ENCODE measurements around the gene BCAS3.

DNA sequence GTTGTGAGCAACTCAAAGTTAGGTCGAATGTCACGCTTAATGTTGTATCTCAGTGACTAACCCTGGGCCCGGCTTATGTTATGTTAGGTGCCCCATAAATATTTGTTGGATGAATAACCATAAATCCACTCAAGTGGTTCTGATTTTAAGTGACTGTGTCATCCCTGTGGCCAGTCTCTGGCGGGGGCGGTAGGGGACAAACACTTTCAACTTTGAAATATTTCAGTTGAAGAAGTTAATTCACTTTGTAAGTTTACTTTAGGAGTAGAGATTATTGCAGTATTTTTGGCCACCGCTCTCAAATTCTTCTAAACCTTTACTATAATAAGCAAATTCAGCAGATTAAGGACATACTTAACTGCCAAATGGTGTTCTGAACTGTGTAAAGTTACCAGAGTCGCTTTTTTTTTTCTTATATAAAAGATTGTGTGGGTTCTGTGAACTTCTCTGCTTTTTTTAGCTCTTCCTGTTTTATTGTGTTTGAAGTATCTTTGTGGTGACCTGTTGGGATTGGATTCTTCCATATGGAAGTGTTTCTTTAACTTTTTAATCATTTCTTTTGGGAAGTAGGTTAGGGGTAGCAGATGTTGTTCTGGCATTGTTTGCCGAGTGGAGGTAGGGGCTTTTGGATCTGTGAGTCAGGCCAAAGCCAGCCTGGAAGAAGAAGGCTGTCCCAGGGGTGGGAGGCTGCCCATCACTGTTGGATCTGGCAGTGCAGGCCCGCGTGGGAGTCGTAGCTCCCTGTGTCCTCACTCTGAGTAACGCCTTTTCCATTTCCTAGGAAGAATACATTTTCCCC is 660.5 kb downstream of the BCAS3 start:
- TF ChIP-seq, protein P1, sequence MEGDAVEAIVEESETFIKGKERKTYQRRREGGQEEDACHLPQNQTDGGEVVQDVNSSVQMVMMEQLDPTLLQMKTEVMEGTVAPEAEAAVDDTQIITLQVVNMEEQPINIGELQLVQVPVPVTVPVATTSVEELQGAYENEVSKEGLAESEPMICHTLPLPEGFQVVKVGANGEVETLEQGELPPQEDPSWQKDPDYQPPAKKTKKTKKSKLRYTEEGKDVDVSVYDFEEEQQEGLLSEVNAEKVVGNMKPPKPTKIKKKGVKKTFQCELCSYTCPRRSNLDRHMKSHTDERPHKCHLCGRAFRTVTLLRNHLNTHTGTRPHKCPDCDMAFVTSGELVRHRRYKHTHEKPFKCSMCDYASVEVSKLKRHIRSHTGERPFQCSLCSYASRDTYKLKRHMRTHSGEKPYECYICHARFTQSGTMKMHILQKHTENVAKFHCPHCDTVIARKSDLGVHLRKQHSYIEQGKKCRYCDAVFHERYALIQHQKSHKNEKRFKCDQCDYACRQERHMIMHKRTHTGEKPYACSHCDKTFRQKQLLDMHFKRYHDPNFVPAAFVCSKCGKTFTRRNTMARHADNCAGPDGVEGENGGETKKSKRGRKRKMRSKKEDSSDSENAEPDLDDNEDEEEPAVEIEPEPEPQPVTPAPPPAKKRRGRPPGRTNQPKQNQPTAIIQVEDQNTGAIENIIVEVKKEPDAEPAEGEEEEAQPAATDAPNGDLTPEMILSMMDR (IDR thresholded peaks at IDR 0.05), result no peak
- no peak for TF ChIP-seq EZH2 (IDR thresholded peaks at IDR 0.05; ENCODE audit: borderline replicate concordance, insufficient read depth, low read depth, low read length, poor library complexity, severe bottlenecking)
